ENCODE measurements around the gene HEMK1. TPM values are rescaled to one million over a fixed set of nuclear protein-coding genes. Genes with fewer than 3 reads are reported as not detected.

HEMK1 gene
- total and polyA plus RNA-seq, 2 of the 4 experiments (the other 2 are of a cell fraction): 17.2 to 20.8 TPM

DNA sequence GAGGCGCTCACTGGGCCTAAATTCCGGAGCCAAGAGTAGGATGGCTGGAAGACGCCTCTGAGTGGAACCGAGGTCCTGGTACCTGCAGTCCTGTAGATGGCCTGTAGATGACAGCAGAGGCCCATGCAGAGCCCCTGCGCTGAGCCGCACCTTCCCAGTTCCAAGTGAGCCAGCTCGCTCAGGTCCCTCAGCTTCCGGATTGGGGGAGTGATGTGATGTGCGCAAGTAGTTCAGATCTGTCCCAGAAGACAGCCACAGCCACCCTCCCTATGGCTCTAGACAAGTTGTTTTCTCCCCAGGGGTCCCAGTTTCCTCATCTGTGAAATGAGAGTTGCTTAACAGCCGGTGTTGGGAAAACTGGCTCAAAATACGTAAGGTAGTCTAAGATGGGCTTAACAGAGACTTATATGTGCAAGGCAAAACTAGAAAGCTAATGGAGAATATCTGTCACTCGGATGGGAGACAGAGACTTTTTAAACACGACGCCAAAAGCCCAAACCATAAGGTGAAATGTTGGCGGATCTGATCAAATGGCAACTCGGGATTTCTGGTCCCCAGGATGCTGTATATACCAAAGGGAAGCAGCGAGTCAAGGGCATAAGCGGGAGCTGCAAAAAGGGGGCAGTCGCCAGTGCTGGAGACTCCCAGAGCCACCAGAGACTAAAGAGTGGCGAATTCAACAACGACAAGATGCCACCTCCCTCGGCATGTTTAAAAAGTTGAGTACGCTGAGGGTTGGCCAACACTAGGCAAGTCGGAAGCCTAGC, 46.9 kb downstream of the HEMK1 start (continued):
- TF ChIP-seq ELK1 (IDR thresholded peaks at IDR 0.05; ENCODE audit: borderline replicate concordance, low read depth, low read length) (no peak), MAFK (IDR thresholded peaks at IDR 0.05; ENCODE audit: low read depth, low read length) (no peak)

DNA sequence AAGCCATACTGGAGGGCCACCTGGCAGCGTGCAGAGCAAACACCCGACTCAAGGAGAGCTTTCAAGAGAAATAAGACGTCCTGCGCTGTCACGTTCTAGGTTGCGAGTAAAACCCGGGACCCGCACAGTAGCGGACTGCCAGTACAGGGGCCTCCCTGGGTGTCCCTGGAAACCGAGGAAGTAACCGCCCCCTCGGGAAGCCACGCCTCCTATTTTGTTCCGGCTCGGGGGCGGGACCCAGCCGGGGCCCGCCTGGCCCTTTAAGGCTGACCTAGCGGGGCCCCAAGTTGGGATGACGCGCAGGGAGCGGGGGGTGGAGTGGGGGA, 47.4 kb downstream of the HEMK1 start:
- Histone ChIP-seq H3K9me1 (ENCODE audit: insufficient read depth, low read length) (peaks cover 2% of the 10 kb centered on the region; the same call in 1 of the 2 replicates), H4K20me1 (ENCODE audit: insufficient read depth, low read length) (no peaks in the 10 kb centered on the region; the same call in 1 of the 2 replicates), H3K23ac (ENCODE audit: low read depth, low read length) (0 out of 2 replicates have a peak overlapping the region, but pooled peaks have one; percentile 18), H3K56ac (ENCODE audit: extremely low read depth, insufficient read depth, low read length) (no peak overlapping the region), H2AFZ (replicated peaks; ENCODE audit: low read length, poor library complexity) (peak overlapping the region; percentile 96), H3K14ac (replicated peaks; ENCODE audit: low read depth, low read length) (no peak overlapping the region), H2BK120ac (ENCODE audit: low read depth, low read length) (no peak overlapping the region), H3K18ac (ENCODE audit: low read depth, low read length) (no peak overlapping the region), H3K4me2 (ENCODE audit: low read depth, low read length) (peak overlapping the region; percentile 93), H4K8ac (ENCODE audit: low read depth in 2 of 2, low read length in 2 of 2) (peak overlapping the region; percentile 3 to 79), H2AK9ac (replicated peaks; ENCODE audit: low read depth, low read length, poor library complexity) (peak overlapping the region; percentile 37), H3K4ac (ENCODE audit: low read depth, low read length) (peak overlapping the region; percentile 63), H4K91ac (ENCODE audit: insufficient read depth, low read depth, low read length) (no peak overlapping the region), H3K36me3 (ENCODE audit: control insufficient read depth, insufficient read depth, low read length) (no peaks in the 10 kb centered on the region), H2AK5ac (ENCODE audit: low read depth, low read length) (no peak overlapping the region), H3K4me3 (ENCODE audit: insufficient read depth, low read depth, low read length) (peak overlapping the region; percentile 61), H2BK20ac (ENCODE audit: low read depth, low read length) (no peak overlapping the region), H3K27me3 (ENCODE audit: control insufficient read depth, insufficient read depth, low read length) (no peaks in the 10 kb centered on the region), H3K4me1 (ENCODE audit: control insufficient read depth, insufficient read depth, low read length) (peaks cover 6% of the 10 kb centered on the region), H3K79me1 (ENCODE audit: low read depth in 1 of 2, low read length in 2 of 2) (peaks cover 6 to 11% of the 10 kb centered on the region in 2 experiments; a peak in 2 of 4 replicates), H3K9ac (ENCODE audit: low read depth, low read length) (peak overlapping the region; percentile 47), H3K9me3 (ENCODE audit: control insufficient read depth, insufficient read depth, low read length) (no peaks in the 10 kb centered on the region), H2BK15ac (ENCODE audit: low read depth, low read length) (no peak overlapping the region), H3K27ac (ENCODE audit: insufficient read depth, low read length) (peak overlapping the region; percentile 19), H4K5ac (ENCODE audit: low read depth, low read length) (no peak overlapping the region; the same call in 1 of the 2 replicates), H2BK5ac (ENCODE audit: low read depth, low read length, poor library complexity, severe bottlenecking) (no peak overlapping the region)
- no TSS peak for BruUV-seq (replicated peaks)
- intact Hi-C loops (cut with micrococcal nuclease) (loop anchor here (1.0 to 10.0 kb wide), 9 partner anchors 36 to 1048 kb away; partner anchors contain the start of genes DCAF1, MANF and RBM15B), in situ Hi-C loops (cut with MboI; ENCODE audit: low sequenced_read_pairs) (loop anchor here (5.0 to 25.0 kb wide), 2 partner anchors 756 to 1071 kb away; no protein-coding TSS in a partner anchor), dilution Hi-C loops (cut with HindIII; ENCODE audit: low sequenced_read_pairs, unreplicated experiment) (no loop called here)
- peak; percentile 82 for DNase-seq
- ChIA-PET CTCF (interaction anchor here (0.7 to 2.2 kb wide), 12 partner anchors 12 to 864 kb away, joined by 3 to 17 read pairs (median 4); partner anchors contain the start of genes C3orf18 and HEMK1), POLR2A (ENCODE audit: unreplicated experiment) (interaction anchor here (0.7 kb wide), 2 partner anchors 15 to 23 kb away, joined by 3 to 4 read pairs; no protein-coding TSS in a partner anchor)
- WGBS, 2 experiments (ENCODE audit: extremely low coverage in 2 of 2, insufficient read length in 1 of 2): 1% methylated on average over 9 of the region's 22 CpGs; no CpG with 5 or more reads in 1 of the 2 experiments
- TF ChIP-seq CHD1 (IDR thresholded peaks at IDR 0.05; ENCODE audit: low read depth, low read length): no peak
- no peak for TF ChIP-seq SMC3 (IDR thresholded peaks at IDR 0.05; ENCODE audit: low read depth, low read length)
- TF ChIP-seq MAZ (IDR thresholded peaks at IDR 0.05; ENCODE audit: borderline replicate concordance, low read depth, low read length): peak; percentile 56; the same call in 1 of the 2 replicates
- no peak; the same call in 1 of the 2 replicates for TF ChIP-seq BHLHE40 (IDR thresholded peaks at IDR 0.05; ENCODE audit: low read depth, low read length)
- TF ChIP-seq USF2 (IDR thresholded peaks at IDR 0.05; ENCODE audit: low read depth, low read length): 0 out of 2 replicates have a peak, but pooled peaks have one; percentile 22
- peak; percentile 63 for ATAC-seq (ENCODE audit: low read depth)
